Hepatocyte (in vitro differentiated cells): ENCODE measurements around the gene MYO1D. TPM values are rescaled to one million over a fixed set of nuclear protein-coding genes. Genes with fewer than 3 reads are reported as not detected.

Source experiments
- DNase-seq: peaks from one replicate; pipeline ENCODE4 v3.0.0-alpha.2; 2016; ENCODE audit warnings: low spot score
- H2AFZ ChIP-seq: fragments of 200-600 bp; sonication (generic); 2 replicates; pipeline ENCODE4 v1.6.0; 2016; ENCODE audit warnings: antibody characterized with exemption, mild to moderate bottlenecking
- H3K27ac ChIP-seq: fragments of 200-600 bp; sonication (generic); 2 replicates; pipeline ENCODE4 v1.5.1; 2016; ENCODE audit warnings: mild to moderate bottlenecking
- H3K27me3 ChIP-seq: fragments of 200-600 bp; sonication (generic); 2 replicates; pipeline ENCODE4 v1.6.1; 2016
- H3K36me3 ChIP-seq: fragments of 200-600 bp; sonication (generic); replicated peaks from 2 replicates; pipeline ENCODE4 v1.5.1; 2016; ENCODE audit warnings: low read depth; ENCODE audit not compliant: insufficient read depth
- H3K4me1 ChIP-seq: fragments of 200-600 bp; sonication (generic); 2 replicates; pipeline ENCODE4 v1.5.1; 2016; ENCODE audit warnings: mild to moderate bottlenecking, moderate library complexity; ENCODE audit not compliant: insufficient read depth
- H3K4me2 ChIP-seq: fragments of 200-600 bp; sonication (generic); 2 replicates; pipeline ENCODE4 v1.6.0; 2016
- H3K4me3 ChIP-seq: fragments of 200-600 bp; sonication (generic); 2 replicates; pipeline ENCODE4 v1.5.1; 2016; ENCODE audit warnings: mild to moderate bottlenecking
- H3K79me2 ChIP-seq: fragments of 200-600 bp; sonication (generic); 2 replicates; pipeline ENCODE4 v1.6.0; 2017; ENCODE audit warnings: mild to moderate bottlenecking
- H3K9me2 ChIP-seq: fragments of 200-600 bp; sonication (generic); replicated peaks from 2 replicates; pipeline ENCODE4 v1.6.0; 2017; ENCODE audit warnings: mild to moderate bottlenecking; ENCODE audit not compliant: insufficient read depth
- H3K9me3 ChIP-seq: fragments of 200-600 bp; sonication (generic); 2 replicates; pipeline ENCODE4 v1.5.1; 2016; ENCODE audit warnings: low read depth, mild to moderate bottlenecking
- H4K20me1 ChIP-seq: fragments of 200-600 bp; sonication (generic); 2 replicates; pipeline ENCODE4 v1.6.0; 2016; ENCODE audit warnings: mild to moderate bottlenecking; ENCODE audit not compliant: insufficient read depth, poor library complexity, severe bottlenecking
- CTCF ChIP-seq: fragments of 200-600 bp; sonication (generic); IDR thresholded peaks from 2 replicates; pipeline ENCODE4 v1.5.1; 2016; ENCODE audit warnings: antibody characterized with exemption, mild to moderate bottlenecking; ENCODE audit not compliant: poor library complexity
- EZH2 ChIP-seq: fragments of 200-600 bp; sonication (generic); IDR thresholded peaks from 2 replicates; pipeline ENCODE4 v1.6.1; 2016; ENCODE audit warnings: antibody characterized with exemption, mild to moderate bottlenecking, borderline replicate concordance
- EZH2phosphoT487 ChIP-seq: fragments of 200-600 bp; sonication (generic); IDR thresholded peaks from one replicate; pipeline ENCODE4 v1.6.1; 2018; ENCODE audit warnings: antibody characterized with exemption, mild to moderate bottlenecking, low read depth, moderate library complexity; ENCODE audit not compliant: unreplicated experiment, severe bottlenecking
- WGBS: methylation state at CpG from one replicate; pipeline ENCODE4 v1.1.6; 2016; ENCODE audit warnings: low lambda C conversion rate; ENCODE audit errors: missing lambda C conversion rate; 5-methylcytosine and 5-hydroxymethylcytosine counted together
- polyA plus RNA-seq: library from polyadenylated mRNA; unstranded; fragments of >200 nt; fragmentation: Nextera tagmentation; extraction: Ambion mirVana; gene quantifications from 2 replicates; pipeline ENCODE4 v1.2.1, GENCODE V29; 2016
- total RNA-seq: library from RNA; depleted of rRNA; stranded (reverse); fragments of >200 nt; gene quantifications from 2 replicates; pipeline ENCODE4 v1.2.3, GENCODE V29; 2014

The MYO1D gene
- total and polyA plus RNA-seq, 2 experiments from 2014 or later, result 36.2 to 89.0 TPM

- H3K9me3 ChIP-seq, result no peaks in the 10 kb centered on the region
- H3K4me2 ChIP-seq, result no peak overlapping the region
- H3K9me2 ChIP-seq, result no peaks in the 10 kb centered on the region
- H3K79me2 ChIP-seq, result peaks cover 19% of the 10 kb centered on the region
- 71% methylated on average over 1 of the region's 1 CpG for WGBS
- no peaks in the 10 kb centered on the region for H3K36me3 ChIP-seq
- no peaks in the 10 kb centered on the region for H4K20me1 ChIP-seq
- H2AFZ ChIP-seq, result no peak overlapping the region
- H3K27me3 ChIP-seq, result no peaks in the 10 kb centered on the region
- DNase-seq, result no peak
- peaks cover 6% of the 10 kb centered on the region for H3K4me1 ChIP-seq
- no peak overlapping the region for H3K4me3 ChIP-seq
- no peak for TF ChIP-seq EZH2phosphoT487
- no peak for TF ChIP-seq EZH2
- TF ChIP-seq CTCF, result no peak
- no peak overlapping the region for H3K27ac ChIP-seq
Observed at GRCh38 chr17:32879134-32879533, 2.2 kb upstream of the MYO1D start.

- no peak overlapping the region for H2AFZ ChIP-seq
- no peak for TF ChIP-seq EZH2
- no peak for TF ChIP-seq CTCF
- TF ChIP-seq EZH2phosphoT487, result no peak
- no peaks in the 10 kb centered on the region for H3K36me3 ChIP-seq
- peak overlapping the region; percentile 83 for H3K4me2 ChIP-seq
- no peaks in the 10 kb centered on the region for H3K9me3 ChIP-seq
- WGBS, result 93% methylated on average over 3 of the region's 3 CpGs
- H3K4me3 ChIP-seq, result no peak overlapping the region
- H3K4me1 ChIP-seq, result peaks cover 9% of the 10 kb centered on the region
- no peaks in the 10 kb centered on the region for H3K9me2 ChIP-seq
- H3K27ac ChIP-seq, result no peak overlapping the region
- no peaks in the 10 kb centered on the region for H4K20me1 ChIP-seq
- H3K79me2 ChIP-seq, result peaks cover 28% of the 10 kb centered on the region
- no peak for DNase-seq
- H3K27me3 ChIP-seq, result no peaks in the 10 kb centered on the region
Observed at GRCh38 chr17:32878211-32878610, 1.3 kb upstream of the MYO1D start.

GRCh38 chr17:32877164-32877764, 340 bp upstream of the MYO1D start:
- no peaks in the 10 kb centered on the region for H3K9me2 ChIP-seq
- peak; percentile 98 for DNase-seq
- H2AFZ ChIP-seq, result peak overlapping the region; percentile 86
- H3K9me3 ChIP-seq, result no peaks in the 10 kb centered on the region
- H4K20me1 ChIP-seq, result no peaks in the 10 kb centered on the region
- WGBS, result 4% methylated on average over 29 of the region's 44 CpGs
- peak overlapping the region; percentile 99 for H3K27ac ChIP-seq
- no peak for TF ChIP-seq EZH2
- TF ChIP-seq CTCF, result peak; percentile 72
- peaks cover 32% of the 10 kb centered on the region for H3K79me2 ChIP-seq
- H3K27me3 ChIP-seq, result no peaks in the 10 kb centered on the region
- H3K4me2 ChIP-seq, result peak overlapping the region; percentile 83
- peak overlapping the region; percentile 97 for H3K4me3 ChIP-seq
- no peaks in the 10 kb centered on the region for H3K36me3 ChIP-seq
- peaks cover 9% of the 10 kb centered on the region for H3K4me1 ChIP-seq
